ENCODE measurements around the gene TOP1.

- TF ChIP-seq ZBTB49 (CRISPR knock-in tag; IDR thresholded peaks at IDR 0.05; ENCODE audit: borderline replicate concordance) (no peak), ZNF274 (IDR thresholded peaks at IDR 0.05; ENCODE audit: borderline replicate concordance, low read depth, low read length) (no peak), EZH2 (IDR thresholded peaks at IDR 0.05; ENCODE audit: borderline replicate concordance, low read depth, low read length) (no peak), EP300 (IDR thresholded peaks at IDR 0.05; ENCODE audit: low read length) (no peak), RHOXF2B (CRISPR knock-in tag; conservative IDR thresholded peaks at IDR 0.05) (no peak), MGA (IDR thresholded peaks at IDR 0.05) (no peak), EHMT2 (IDR thresholded peaks at IDR 0.05) (no peak), NR3C1 (CRISPR knock-in tag; IDR thresholded peaks at IDR 0.05) (no peak), CSDE1 (IDR thresholded peaks at IDR 0.05) (no peak), CTCF (IDR thresholded peaks at IDR 0.05 in 2 of 3, conservative IDR thresholded peaks at IDR 0.05 in 1 of 3; ENCODE audit: insufficient read depth in 2 of 3, low read depth in 1 of 3, low read length in 3 of 3) (no peak), RFX1 (IDR thresholded peaks at IDR 0.05) (no peak), STAT5B (CRISPR knock-in tag; IDR thresholded peaks at IDR 0.05) (no peak)
- TF ChIP-seq, protein P1, sequence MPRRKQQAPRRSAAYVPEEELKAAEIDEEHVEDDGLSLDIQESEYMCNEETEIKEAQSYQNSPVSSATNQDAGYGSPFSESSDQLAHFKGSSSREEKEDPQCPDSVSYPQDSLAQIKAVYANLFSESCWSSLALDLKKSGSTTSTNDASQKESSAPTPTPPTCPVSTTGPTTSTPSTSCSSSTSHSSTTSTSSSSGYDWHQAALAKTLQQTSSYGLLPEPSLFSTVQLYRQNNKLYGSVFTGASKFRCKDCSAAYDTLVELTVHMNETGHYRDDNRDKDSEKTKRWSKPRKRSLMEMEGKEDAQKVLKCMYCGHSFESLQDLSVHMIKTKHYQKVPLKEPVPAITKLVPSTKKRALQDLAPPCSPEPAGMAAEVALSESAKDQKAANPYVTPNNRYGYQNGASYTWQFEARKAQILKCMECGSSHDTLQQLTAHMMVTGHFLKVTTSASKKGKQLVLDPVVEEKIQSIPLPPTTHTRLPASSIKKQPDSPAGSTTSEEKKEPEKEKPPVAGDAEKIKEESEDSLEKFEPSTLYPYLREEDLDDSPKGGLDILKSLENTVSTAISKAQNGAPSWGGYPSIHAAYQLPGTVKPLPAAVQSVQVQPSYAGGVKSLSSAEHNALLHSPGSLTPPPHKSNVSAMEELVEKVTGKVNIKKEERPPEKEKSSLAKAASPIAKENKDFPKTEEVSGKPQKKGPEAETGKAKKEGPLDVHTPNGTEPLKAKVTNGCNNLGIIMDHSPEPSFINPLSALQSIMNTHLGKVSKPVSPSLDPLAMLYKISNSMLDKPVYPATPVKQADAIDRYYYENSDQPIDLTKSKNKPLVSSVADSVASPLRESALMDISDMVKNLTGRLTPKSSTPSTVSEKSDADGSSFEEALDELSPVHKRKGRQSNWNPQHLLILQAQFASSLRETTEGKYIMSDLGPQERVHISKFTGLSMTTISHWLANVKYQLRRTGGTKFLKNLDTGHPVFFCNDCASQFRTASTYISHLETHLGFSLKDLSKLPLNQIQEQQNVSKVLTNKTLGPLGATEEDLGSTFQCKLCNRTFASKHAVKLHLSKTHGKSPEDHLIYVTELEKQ (CRISPR knock-in tag; IDR thresholded peaks at IDR 0.05), result no peak
These were observed 139.9 kb downstream of the TOP1 start for GRCh38 chr20:41168281-41169161.
